ENCODE results near the gene ATP5MC3. TPM values are rescaled to one million over a fixed set of nuclear protein-coding genes. Genes with fewer than 3 reads are reported as not detected.

ATP5MC3 gene
- total and polyA plus RNA-seq, 4 donors: 89.7 to 238 (median 118) TPM

DNA sequence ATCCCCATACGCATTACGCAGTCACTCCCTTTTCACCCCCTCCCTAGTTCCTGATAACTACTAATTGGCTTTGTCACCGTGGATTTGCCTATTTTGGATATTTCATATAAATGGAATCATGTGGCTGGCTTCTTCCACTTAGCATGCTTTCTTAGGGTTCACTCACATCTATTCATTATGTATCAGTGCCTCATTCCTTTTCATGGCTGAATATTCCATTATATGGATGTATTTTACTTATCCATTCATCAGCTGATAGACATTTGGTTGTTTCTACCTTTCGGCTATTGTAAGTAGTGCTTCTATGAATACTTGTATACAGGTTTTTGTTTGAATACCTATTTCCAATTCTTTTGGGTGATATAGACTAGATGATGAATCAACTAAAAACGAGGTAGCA is 4.9 kb downstream of the ATP5MC3 start:
- Histone ChIP-seq H3K4me1 (ENCODE audit: control insufficient read depth in 1 of 2, insufficient read depth in 2 of 2, low read length in 2 of 2) (no peaks in the 10 kb centered on the region), H3K4me3 (ENCODE audit: low read length in 2 of 2) (no peak overlapping the region), H3K36me3 (ENCODE audit: control insufficient read depth in 1 of 2, insufficient read depth in 2 of 2, low read length in 1 of 2) (peaks cover 0 to 7% of the 10 kb centered on the region in 2 donors), H3K9me3 (ENCODE audit: control insufficient read depth, low read length) (no peaks in the 10 kb centered on the region), H3K27ac (ENCODE audit: low read depth in 1 of 2, low read length in 2 of 2) (no peak overlapping the region), H3K27me3 (ENCODE audit: control insufficient read depth in 1 of 2, insufficient read depth in 2 of 2, low read length in 1 of 2) (no peaks in the 10 kb centered on the region)
- DNase-seq (no peak), ATAC-seq (ENCODE audit: low FRiP score) (no peak)
- intact Hi-C loops (cut with DNase I): no loop called here
- 61 to 70% methylated on average over 5 of the region's 5 CpGs for WGBS, 2 donors

- Histone ChIP-seq H3K27ac (ENCODE audit: low read depth in 1 of 2, low read length in 2 of 2) (no peak overlapping the region), H3K4me1 (ENCODE audit: control insufficient read depth in 1 of 2, insufficient read depth in 2 of 2, low read length in 2 of 2) (no peaks in the 10 kb centered on the region), H3K4me3 (ENCODE audit: low read length in 2 of 2) (no peak overlapping the region), H3K27me3 (ENCODE audit: control insufficient read depth in 1 of 2, insufficient read depth in 2 of 2, low read length in 1 of 2) (no peaks in the 10 kb centered on the region), H3K36me3 (ENCODE audit: control insufficient read depth in 1 of 2, insufficient read depth in 2 of 2, low read length in 1 of 2) (peaks cover 0 to 7% of the 10 kb centered on the region in 2 donors), H3K9me3 (ENCODE audit: control insufficient read depth, low read length) (no peaks in the 10 kb centered on the region)
- no peak for ATAC-seq (ENCODE audit: low FRiP score)
- intact Hi-C loops (cut with DNase I): no loop called here
- DNase-seq: no peak
- 67 to 72% methylated on average over 1 of the region's 1 CpG for WGBS, 2 donors
Measured at GRCh38 chr2:175175896-175176295, 5.6 kb downstream of the ATP5MC3 start.

DNA sequence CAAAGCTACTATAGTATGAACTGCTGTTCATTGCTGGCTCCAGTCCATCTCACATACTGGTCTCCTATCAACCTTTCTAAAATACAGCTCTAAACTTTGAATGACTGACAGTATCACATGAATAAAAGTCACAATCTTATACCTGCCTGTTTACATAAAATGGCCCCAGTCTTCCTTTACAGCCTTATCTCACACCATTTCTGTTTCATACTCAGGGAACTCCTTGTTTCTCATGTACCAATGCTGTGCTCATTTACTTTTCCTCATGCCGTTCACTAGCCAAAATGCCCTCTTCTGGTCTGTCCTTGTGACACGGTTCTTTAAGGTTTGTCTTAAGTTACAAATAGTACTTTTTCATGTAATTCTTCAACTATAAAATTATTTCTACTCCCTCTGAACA is 6.2 kb downstream of the ATP5MC3 start:
- Histone ChIP-seq H3K27ac (ENCODE audit: low read depth in 1 of 2, low read length in 2 of 2) (no peak overlapping the region), H3K36me3 (ENCODE audit: control insufficient read depth in 1 of 2, insufficient read depth in 2 of 2, low read length in 1 of 2) (peaks cover 0 to 7% of the 10 kb centered on the region in 2 donors), H3K9me3 (ENCODE audit: control insufficient read depth, low read length) (no peaks in the 10 kb centered on the region), H3K4me3 (ENCODE audit: low read length in 2 of 2) (no peak overlapping the region), H3K4me1 (ENCODE audit: control insufficient read depth in 1 of 2, insufficient read depth in 2 of 2, low read length in 2 of 2) (no peaks in the 10 kb centered on the region), H3K27me3 (ENCODE audit: control insufficient read depth in 1 of 2, insufficient read depth in 2 of 2, low read length in 1 of 2) (no peaks in the 10 kb centered on the region)
- ATAC-seq (ENCODE audit: low FRiP score) (no peak), DNase-seq (no peak)
- intact Hi-C loops (cut with DNase I): no loop called here
- 56 to 70% methylated on average over 2 of the region's 2 CpGs for WGBS, 2 donors

DNA sequence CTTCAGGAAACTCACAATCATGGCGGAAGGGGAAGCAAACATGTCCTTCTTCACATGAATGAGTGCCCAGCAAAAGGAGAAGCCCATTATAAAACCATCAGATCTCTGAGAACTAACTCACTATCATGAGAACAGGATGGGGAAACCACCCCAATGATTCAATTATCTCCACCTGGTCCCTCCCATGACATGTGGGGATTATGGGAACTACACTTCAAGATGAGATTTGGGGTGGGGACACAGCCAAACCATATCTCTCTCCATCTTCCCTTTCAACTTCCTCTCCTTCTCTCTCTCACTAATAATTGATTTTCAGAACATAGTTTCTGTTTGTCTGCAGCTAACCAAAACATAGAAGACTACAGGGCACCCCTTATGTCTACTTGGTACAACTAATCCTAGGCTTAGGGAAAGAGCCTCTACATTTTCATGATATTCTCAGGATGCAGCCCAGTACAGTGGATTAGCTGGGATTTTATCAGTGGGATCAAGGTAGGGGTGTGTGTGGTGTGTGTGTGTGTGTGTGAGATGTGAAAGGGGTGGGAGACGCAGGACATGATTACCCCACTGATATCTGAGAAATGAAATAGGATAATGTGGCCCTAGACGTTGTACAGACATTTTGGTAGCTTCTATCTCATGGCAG is 10.7 kb downstream of the ATP5MC3 start:
- H3K36me3 ChIP-seq (ENCODE audit: control insufficient read depth in 1 of 2, insufficient read depth in 2 of 2, low read length in 1 of 2): peaks cover 0 to 3% of the 10 kb centered on the region in 2 donors
- H3K9me3 ChIP-seq (ENCODE audit: control insufficient read depth, low read length): no peaks in the 10 kb centered on the region
- no peak for DNase-seq
- H3K4me1 ChIP-seq (ENCODE audit: control insufficient read depth in 1 of 2, insufficient read depth in 2 of 2, low read length in 2 of 2): no peaks in the 10 kb centered on the region
- no peak for ATAC-seq (ENCODE audit: low FRiP score)
- intact Hi-C loops (cut with DNase I): no loop called here
- 86% methylated on average over 3 of the region's 3 CpGs for WGBS, 2 donors
- H3K4me3 ChIP-seq (ENCODE audit: low read length in 2 of 2): no peak overlapping the region
- H3K27me3 ChIP-seq (ENCODE audit: control insufficient read depth in 1 of 2, insufficient read depth in 2 of 2, low read length in 1 of 2): no peaks in the 10 kb centered on the region
- no peak overlapping the region for H3K27ac ChIP-seq (ENCODE audit: low read depth in 1 of 2, low read length in 2 of 2)

DNA sequence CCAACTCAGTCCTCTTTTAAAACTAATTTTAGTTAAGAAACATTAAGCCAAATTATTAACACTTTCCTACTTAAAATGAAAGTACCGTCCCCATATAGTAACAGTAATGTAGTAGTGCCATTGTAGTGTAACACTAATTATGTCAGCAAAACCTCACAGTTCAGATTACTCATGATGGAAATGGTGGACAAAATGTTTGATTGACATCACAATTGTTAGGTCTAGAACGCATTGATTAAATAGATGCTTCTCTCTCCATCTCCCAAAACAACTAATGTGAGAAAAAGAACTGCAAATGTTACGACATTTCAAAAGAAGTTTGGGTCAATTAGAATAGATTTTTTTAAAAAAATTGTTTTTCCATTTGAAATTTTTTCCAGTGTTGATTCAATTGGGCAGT is 12.3 kb downstream of the ATP5MC3 start:
- Histone ChIP-seq H3K9me3 (ENCODE audit: control insufficient read depth, low read length) (no peaks in the 10 kb centered on the region), H3K27ac (ENCODE audit: low read depth in 1 of 2, low read length in 2 of 2) (no peak overlapping the region), H3K4me1 (ENCODE audit: control insufficient read depth in 1 of 2, insufficient read depth in 2 of 2, low read length in 2 of 2) (no peaks in the 10 kb centered on the region), H3K27me3 (ENCODE audit: control insufficient read depth in 1 of 2, insufficient read depth in 2 of 2, low read length in 1 of 2) (no peaks in the 10 kb centered on the region), H3K4me3 (ENCODE audit: low read length in 2 of 2) (no peak overlapping the region), H3K36me3 (ENCODE audit: control insufficient read depth in 1 of 2, insufficient read depth in 2 of 2, low read length in 1 of 2) (peaks cover 0 to 3% of the 10 kb centered on the region in 2 donors)
- DNase-seq (no peak), ATAC-seq (ENCODE audit: low FRiP score) (no peak)
- WGBS, 2 donors: 56% methylated on average over 3 of the region's 3 CpGs
- intact Hi-C loops (cut with DNase I): loop anchor here in 1 of 2 donors (5.0 to 10.0 kb wide), 3 partner anchors 57 to 164 kb away; partner anchors contain the start of gene CHN1

GRCh38 chr2:175168564-175168945 is 13.0 kb downstream of the ATP5MC3 start:
- Histone ChIP-seq H3K9me3 (ENCODE audit: control insufficient read depth, low read length) (no peaks in the 10 kb centered on the region), H3K4me1 (ENCODE audit: control insufficient read depth in 1 of 2, insufficient read depth in 2 of 2, low read length in 2 of 2) (no peaks in the 10 kb centered on the region), H3K36me3 (ENCODE audit: control insufficient read depth in 1 of 2, insufficient read depth in 2 of 2, low read length in 1 of 2) (peaks cover 0 to 3% of the 10 kb centered on the region in 2 donors), H3K4me3 (ENCODE audit: low read length in 2 of 2) (peak overlapping the region; percentile 22 to 51), H3K27ac (ENCODE audit: low read depth in 1 of 2, low read length in 2 of 2) (peak overlapping the region in 1 of 2 donors; percentile 61), H3K27me3 (ENCODE audit: control insufficient read depth in 1 of 2, insufficient read depth in 2 of 2, low read length in 1 of 2) (no peaks in the 10 kb centered on the region)
- DNase-seq (no peak), ATAC-seq (ENCODE audit: low FRiP score) (no peak)
- WGBS, 2 donors: 0 to 1% methylated on average over 11 of the region's 11 CpGs
- intact Hi-C loops (cut with DNase I): loop anchor here in 1 of 2 donors (5.0 to 10.0 kb wide), 3 partner anchors 56 to 164 kb away; partner anchors contain the start of gene CHN1

DNA sequence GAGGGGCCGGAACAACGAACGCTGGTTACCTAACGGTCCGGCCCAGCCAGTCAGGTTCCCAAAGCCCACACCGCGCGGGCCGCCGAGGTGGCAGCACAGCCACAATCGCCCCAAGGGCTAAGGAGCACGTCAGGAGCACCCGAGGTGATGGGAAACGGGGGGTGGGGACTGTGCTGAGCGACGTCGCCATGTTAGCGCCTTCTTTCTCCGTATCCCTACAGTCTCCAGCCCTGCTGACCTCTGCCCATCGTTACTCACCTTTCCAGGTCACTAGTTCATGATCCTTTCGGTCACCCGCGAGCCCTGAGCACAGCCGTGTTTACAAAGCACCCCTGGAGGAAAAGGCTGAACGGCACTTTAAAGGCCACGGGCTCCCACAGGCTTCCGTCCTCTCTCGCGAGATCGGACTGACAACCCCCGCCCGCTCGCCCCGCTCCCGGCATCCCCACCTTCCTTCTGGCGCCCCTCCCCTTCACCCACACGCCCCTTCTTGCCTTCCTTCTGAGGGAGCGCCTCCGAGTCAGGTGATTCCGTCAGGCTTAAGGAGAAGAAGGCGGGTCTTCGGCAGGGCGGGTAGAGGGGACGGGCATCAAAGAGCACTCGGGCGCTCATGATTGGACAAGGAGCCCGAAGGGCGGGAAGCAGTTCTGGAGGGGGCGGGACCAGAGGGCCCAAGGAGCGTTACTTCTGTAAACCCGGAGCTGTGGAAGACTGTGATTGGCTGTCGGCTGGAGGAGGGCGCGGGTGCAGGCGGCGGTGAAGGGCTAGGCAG is 13.5 kb downstream of the ATP5MC3 start, which contains the start of gene ATF2:
Gene ATF2, minus strand, starts transcription at position 412 of the 772 bp plus-strand sequence. CDS start 31,760 bp downstream, outside the sequence.
- ATAC-seq (ENCODE audit: low FRiP score): peak; percentile 99

DNA sequence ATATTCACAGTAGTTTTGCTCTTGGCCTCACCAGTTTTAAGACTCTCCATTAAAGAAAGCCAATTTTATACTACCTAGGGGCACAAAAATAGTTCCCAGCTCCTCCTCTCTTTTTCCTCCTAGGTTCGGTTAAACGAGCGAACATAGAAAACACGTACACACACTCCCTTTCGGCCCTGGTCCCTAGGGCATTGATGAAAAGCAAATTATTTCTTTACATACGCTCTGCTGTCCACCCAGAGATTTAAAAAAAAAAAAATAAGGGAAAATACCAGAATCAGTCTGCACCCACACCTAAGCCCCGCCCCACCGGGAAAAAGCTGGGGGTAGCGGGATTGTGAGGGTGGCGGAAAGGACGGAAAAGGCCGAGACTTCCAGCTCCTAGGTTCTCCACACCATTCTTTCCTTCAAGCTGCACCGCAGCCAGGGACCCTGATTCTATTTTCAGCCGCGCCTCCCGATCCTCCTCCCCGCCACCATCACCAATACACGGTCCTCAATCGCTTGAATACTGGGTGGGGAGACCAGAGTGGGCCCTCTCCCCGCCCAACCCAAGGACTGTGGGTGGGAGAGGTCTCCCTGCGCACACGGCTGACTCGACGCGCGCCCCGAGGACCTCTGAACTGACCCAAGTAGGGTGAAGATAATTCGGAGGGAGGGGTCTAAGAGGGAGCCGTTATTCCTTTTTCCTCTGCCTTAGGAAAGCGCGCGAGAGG is 14.3 kb downstream of the ATP5MC3 start:
- no peaks in the 10 kb centered on the region for H3K9me3 ChIP-seq (ENCODE audit: control insufficient read depth, low read length)
- DNase-seq (peak; percentile 65 to 77), ATAC-seq (ENCODE audit: low FRiP score) (peak; percentile 31)
- H3K27ac ChIP-seq (ENCODE audit: low read depth in 1 of 2, low read length in 2 of 2): peak overlapping the region; percentile 51 to 79
- peak overlapping the region; percentile 58 to 83 for H3K4me3 ChIP-seq (ENCODE audit: low read length in 2 of 2)
- H3K4me1 ChIP-seq (ENCODE audit: control insufficient read depth in 1 of 2, insufficient read depth in 2 of 2, low read length in 2 of 2): no peaks in the 10 kb centered on the region
- no peaks in the 10 kb centered on the region for H3K36me3 ChIP-seq (ENCODE audit: control insufficient read depth in 1 of 2, insufficient read depth in 2 of 2, low read length in 1 of 2)
- 1% methylated on average over 29 to 32 of the region's 32 CpGs for WGBS, 2 donors
- H3K27me3 ChIP-seq (ENCODE audit: control insufficient read depth in 1 of 2, insufficient read depth in 2 of 2, low read length in 1 of 2): no peaks in the 10 kb centered on the region
- intact Hi-C loops (cut with DNase I): loop anchor here in 1 of 2 donors (5.0 to 10.0 kb wide), 3 partner anchors 55 to 162 kb away; partner anchors contain the start of gene CHN1

More for the DNA sequence above, 13.5 kb downstream of the ATP5MC3 start, which contains the start of gene ATF2:
- no peaks in the 10 kb centered on the region for H3K27me3 ChIP-seq (ENCODE audit: control insufficient read depth in 1 of 2, insufficient read depth in 2 of 2, low read length in 1 of 2)
- intact Hi-C loops (cut with DNase I): loop anchor here in 1 of 2 donors (5.0 to 10.0 kb wide), 3 partner anchors 56 to 163 kb away; partner anchors contain the start of gene CHN1
- peak within 1 kb of the TSS; percentile 58 to 83 for H3K4me3 ChIP-seq (ENCODE audit: low read length in 2 of 2)
- DNase-seq: peak; percentile 99 to 100
- peak within 1 kb of the TSS; percentile 51 to 79 for H3K27ac ChIP-seq (ENCODE audit: low read depth in 1 of 2, low read length in 2 of 2)
- H3K4me1 ChIP-seq (ENCODE audit: control insufficient read depth in 1 of 2, insufficient read depth in 2 of 2, low read length in 2 of 2): no peaks in the 10 kb centered on the region
- 0 to 1% methylated on average over 54 to 56 of the region's 56 CpGs for WGBS, 2 donors
- no peaks in the 10 kb centered on the region for H3K36me3 ChIP-seq (ENCODE audit: control insufficient read depth in 1 of 2, insufficient read depth in 2 of 2, low read length in 1 of 2)
- H3K9me3 ChIP-seq (ENCODE audit: control insufficient read depth, low read length): no peaks in the 10 kb centered on the region

All from aorta (tissue), 5 donors.